Activated gamma-delta T cell (primary cell): ENCODE results near the gene GPR183.
A peak's percentile ranks its signal among the peaks of the same experiment; 100 is the strongest.

Experiments
- DNase-seq: peaks from one replicate; lab custom pipeline; 2025; lab: John Stamatoyannopoulos, UW

Gene GPR183

DNA sequence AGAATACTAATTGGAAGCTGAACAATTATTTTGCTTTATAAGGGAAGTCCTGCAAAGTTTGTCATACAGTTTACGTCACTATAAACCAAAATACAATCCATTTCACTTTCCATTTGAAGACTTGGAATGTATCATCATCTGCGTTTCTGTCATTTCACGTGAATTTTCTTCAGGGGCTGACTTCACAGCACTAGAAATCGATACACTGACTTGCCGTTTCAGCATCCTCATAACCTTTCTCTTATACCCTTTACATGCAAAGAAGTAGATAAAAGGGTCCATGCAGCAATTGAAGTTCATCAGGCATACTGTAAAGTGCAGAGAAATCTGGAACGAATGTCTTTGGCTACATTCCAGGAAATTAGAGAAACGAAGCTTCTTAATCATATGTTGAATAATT lies 12.2 kb downstream of the GPR183 start:
- DNase-seq: no peak

GRCh38 chr13:99294198-99294597 lies 13.0 kb downstream of the GPR183 start:
- no peak for DNase-seq

DNA sequence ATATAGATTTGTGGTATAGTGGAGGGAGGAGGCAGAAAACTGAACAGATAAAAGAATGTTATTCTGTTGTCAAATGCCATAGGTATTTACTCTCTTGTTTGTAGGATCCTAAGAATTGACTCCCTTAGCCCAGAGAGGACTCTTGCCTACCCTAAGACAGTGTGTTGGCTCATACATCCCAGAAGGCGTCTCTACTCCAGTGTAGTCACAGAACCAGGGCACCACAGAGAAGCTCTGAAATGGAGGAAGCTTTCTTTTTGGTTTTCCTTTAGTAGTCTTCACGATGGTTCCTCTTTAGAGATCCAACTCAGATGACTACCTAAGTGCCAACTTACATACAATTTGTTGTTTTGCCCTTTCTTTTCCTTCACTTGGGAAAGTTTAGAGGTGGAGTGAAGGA lies 14.0 kb downstream of the GPR183 start:
- no peak for DNase-seq

GRCh38 chr13:99290894-99291293 lies 16.3 kb downstream of the GPR183 start:
- DNase-seq: no peak

DNA sequence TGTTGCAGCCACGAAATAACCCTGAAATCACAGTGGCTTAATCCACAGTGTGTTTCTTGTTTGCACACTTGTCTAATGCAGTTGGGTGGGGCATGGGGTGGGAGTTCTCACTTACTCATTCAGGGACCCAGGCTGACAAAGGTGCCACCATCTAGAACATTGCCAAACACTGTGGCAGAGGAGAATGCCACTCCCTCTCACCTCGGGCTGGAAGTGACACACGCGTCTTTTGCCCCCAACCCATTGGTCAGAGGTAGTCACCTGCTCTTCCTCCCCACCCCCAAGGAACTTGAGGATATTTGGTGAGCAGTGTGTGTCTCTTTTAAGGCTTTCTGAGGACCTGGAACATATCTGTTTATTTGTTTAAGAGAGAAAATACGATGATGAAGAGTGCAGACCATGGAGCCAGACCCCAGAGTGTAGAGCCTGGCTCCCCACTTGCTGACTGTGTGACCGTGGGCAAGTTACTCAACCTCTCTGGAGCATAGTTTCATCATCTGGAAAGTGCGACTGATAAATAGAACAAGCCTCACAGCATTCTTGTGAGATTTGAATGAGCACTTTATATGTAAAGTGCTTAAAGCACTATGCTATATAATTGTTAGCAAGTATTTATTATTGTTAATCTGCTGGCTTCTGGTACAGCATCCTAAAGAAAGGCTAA lies 17.4 kb downstream of the GPR183 start:
- no peak for DNase-seq

- DNase-seq: no peak
These were observed 17.9 kb downstream of the GPR183 start for GRCh38 chr13:99289271-99289670.

DNA sequence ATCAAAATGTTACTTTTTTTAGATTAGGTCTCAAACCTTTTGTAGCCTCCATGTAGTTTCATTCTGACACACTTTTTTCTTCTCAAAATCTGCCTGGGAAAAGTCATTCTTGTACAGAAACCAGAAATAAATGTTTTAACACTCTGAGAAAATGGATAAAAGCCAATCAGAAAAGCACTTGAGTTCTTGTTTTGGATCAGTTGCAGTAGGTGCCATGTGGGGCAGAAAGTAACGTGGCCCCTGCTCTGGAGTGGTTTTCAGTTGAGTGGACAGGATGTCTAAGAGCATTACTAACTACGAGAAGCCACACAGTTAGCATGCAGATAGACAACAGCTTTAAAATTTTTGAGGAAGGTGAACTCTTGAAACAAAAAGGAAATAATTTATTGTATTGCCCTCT lies 19.1 kb downstream of the GPR183 start:
- DNase-seq: no peak

- DNase-seq: no peak
These were observed 19.6 kb downstream of the GPR183 start for GRCh38 chr13:99287551-99287950.

DNA sequence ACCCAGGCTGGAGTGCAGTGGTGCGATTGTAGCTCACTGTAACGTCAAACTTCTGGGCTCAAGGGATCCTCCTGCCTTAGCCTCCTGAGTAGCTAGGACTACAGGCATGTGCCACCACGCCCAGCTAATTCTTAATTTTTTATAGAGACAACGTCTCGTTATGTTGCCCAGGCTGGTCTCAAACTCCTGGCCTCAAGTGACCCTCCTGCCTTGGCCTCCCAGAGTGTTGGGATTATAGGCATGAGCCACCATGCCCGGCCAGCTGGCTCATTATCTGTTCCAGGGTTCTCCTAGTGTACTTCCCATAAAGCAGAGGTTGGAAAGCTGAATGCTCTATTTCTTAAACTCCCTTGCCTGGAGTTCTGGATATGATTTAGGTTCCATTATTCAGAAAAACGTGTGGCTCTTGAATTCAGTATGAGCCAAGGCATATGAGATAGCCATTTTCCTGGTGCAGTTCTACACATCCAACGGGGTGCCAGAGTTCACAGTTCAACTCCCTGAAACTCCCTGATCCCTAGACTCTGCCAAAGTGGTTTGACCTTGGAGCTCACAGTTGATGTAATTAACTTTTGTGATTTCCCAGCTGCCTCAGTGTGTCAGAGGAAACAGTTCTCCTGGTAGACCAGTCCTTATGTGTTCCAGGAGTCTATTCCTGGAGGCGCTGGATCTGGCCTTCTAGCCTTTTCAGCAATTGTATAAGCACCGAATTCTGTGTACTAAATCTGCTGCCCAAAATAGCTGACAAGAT lies 21.6 kb downstream of the GPR183 start:
- no peak for DNase-seq

DNA sequence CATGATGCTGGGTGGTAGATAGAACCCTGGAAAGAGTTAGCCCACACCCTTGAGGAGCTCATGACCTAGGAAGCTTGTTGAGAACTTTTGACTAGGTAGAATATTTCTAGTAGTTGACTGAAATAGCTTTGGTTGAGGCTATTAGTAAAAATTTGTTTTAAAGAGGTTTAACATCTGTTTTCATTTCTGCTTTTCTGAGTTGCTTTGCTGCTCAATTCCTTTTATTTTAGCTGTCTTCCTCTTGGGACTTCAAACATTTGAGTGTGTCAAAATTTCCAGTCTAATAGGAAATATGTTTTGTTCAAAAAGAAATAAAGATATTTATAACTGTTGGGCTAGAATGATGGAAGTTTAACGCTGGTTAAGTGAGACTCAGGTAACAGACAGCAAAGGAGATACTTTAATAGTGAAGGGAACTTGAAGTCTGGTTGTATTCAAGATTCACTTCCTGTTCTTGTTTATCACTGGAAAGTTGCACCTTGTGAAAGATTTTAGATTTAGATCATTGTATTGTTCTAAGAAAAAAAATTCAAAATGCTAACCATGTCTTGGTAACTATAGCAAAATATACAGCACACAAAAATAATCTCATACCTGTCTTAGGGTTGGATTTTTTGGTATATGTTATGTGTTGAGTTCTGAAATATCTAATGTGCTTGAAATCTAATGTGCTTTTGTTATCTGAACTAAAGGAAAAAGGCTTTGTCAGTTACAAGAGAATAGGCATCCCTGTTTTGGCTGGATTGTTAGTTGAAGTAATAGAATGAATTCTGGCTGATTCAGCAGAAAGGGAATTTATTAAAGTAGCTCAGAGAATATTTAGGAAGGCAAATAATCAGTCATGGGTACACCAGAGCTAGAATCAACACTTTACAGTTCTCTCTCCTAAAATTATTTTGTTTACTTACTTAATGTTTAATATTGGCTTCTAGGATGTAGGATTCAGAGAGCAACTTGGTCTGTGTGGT lies 24.7 kb downstream of the GPR183 start:
- DNase-seq: no peak

DNA sequence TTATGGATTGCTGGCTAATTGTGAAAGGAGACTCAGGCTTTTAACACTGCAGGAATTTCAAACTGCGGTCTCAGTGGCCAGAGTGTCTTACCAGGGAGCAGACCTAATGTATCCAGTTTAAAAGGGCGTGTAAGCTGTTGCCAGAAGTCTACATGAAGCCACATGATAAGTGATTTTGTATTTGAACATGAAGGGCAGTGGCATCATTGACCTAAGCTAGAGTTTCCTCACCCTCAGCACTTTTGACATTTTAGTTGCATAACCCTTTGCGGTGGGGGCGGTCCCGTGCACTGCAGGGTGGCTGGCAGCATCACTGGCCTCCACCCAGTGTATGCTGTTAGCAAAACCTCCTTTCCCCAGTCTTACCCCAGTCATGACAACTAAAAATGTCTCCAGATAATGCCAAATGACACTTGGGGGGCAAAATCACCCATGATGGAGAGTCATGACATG lies 25.4 kb downstream of the GPR183 start:
- DNase-seq: peak; percentile 32

- no peak for DNase-seq
These were observed 27.0 kb downstream of the GPR183 start for GRCh38 chr13:99280166-99280565.

GRCh38 chr13:99279637-99280036 lies 27.6 kb downstream of the GPR183 start:
- DNase-seq: no peak

GRCh38 chr13:99278843-99279242 lies 28.4 kb downstream of the GPR183 start:
- no peak for DNase-seq

DNA sequence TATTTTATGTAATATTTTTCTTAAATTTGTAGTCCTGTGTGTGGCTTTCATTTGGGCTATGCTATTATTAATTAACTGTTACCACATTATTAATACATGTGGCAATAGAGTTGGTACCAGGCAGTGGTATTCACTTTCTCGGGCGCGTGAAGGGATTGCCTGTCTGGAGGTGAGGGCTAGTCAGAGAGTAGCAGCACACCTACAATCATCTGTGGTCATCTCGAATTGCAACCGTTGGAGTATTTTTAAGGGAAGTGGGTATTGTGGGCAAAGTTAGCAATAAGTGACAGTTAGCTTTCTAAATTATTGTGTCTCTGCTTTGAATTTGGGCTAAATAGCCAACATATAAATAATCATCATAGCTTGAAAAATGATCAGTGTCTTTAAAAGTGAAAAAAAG lies 29.0 kb downstream of the GPR183 start:
- no peak for DNase-seq

DNA sequence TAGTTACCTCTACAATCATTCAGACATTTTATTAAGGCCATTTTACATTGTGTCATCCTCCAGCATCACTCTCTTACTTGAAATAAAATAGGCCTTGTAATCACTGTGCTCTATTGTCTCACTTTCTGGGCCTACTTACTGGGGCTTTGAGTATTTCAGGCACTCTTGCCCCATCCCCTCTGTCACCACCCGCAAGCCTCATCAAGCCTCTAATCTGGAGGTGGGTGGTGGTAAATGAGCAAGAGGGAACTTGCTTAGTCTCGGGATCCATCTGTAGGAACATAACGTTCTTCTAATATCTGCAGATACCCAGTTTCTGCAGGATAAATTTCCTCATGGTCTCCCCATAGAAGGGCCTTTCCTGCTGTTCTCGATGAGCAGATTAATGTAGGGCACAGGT lies 29.6 kb downstream of the GPR183 start:
- no peak for DNase-seq

GRCh38 chr13:99276706-99277105 lies 30.5 kb downstream of the GPR183 start:
- no peak for DNase-seq

DNA sequence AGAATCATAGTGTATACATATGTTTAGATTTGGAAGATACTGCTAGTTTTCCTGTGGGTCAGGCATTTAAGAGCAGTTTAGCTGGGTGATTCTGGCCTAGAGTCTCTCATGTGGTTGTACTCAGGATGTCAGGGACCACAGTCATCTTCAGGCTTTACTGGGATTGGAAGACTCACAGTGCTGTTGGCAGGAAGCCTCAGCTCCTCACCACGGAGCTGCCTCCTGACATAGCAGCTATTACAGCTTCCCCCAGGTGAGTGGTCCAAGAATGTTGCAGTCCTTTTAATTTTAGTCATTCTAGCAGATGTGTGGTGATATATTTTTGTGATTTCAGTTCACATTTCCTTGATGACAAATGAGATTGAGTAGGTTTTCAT lies 32.1 kb downstream of the GPR183 start:
- DNase-seq: no peak

DNA sequence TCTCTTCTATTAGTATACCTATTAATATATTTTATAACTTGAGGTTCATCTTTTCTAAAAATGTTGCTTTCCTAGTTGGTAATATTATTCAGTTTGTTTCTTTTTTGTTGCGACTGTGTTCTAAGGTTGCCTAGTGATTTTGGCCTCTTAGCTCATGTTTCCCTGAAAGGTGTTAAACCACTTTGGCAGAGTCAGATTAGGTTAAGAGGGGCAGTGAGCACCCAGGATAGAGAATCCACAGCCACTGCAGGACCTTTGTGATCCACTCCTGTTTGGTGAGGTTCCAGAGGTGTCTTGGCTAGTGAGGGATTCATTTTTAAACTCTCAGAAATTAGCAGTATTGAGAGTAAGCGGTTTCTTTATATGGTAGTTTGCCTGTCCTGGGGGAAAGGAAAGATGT lies 34.1 kb downstream of the GPR183 start:
- DNase-seq: no peak

DNA sequence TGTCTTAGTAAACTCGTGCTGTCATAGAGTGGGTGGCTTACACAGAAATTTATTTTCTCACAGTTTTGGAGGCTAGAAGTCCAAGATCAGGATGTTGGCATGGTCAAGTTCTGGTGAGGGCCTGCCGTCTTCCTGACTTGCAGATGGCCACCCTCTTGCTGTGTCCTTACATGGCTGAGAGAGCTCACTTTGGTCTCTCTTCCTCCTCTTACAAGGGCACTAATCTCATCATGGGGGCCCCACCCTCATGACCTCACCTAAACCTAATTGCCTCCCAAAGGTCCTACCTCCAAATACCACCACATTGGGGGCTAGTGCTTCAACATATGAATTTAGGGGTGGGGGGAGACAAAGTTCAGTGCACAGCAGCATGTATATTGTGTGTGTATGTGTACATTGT lies 34.7 kb downstream of the GPR183 start:
- no peak for DNase-seq

DNA sequence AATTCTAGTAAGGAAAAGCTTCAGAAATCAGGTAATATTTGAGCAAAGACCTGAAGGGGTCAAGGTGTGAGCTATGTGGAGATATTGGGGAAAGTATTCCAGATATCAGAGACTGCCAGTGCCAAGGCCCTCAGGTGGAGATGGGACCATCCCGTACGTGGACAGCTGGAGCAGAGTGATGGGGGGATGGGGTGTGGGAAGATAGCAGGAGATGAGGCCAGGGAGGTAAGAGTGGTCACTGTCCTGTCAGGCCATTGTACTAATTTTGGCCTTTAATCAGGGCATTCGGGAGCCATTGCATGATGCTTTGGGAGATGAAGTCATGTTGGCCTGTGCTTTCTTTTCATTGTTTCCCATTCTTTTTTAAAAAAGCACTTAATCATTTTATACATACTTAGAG lies 36.0 kb downstream of the GPR183 start:
- no peak for DNase-seq

GRCh38 chr13:99270518-99270917 lies 36.7 kb downstream of the GPR183 start:
- DNase-seq: no peak
